Upper lobe of right lung (tissue), 1 donor: Measurements from ENCODE around the gene TFB1M. TPM values are rescaled to one million over a fixed set of nuclear protein-coding genes. Genes with fewer than 3 reads are reported as not detected.

ENCODE experiments used
- ATAC-seq: fragments of 200-7000 bp; cut with Tn5 transposase; one replicate; pipeline ENCODE4 v1.9.1; 2020; ENCODE audit warnings: mild to moderate bottlenecking, moderate library complexity
- DNase-seq: peaks from one replicate; pipeline ENCODE4 v3.0.0-alpha.2; 2020
- H3K27ac ChIP-seq: fragments of 200-600 bp; one replicate; pipeline ENCODE4 v1.8.0; 2022
- H3K27me3 ChIP-seq: fragments of 200-600 bp; one replicate; pipeline ENCODE4 v1.8.0; 2022; ENCODE audit warnings: mild to moderate bottlenecking
- H3K36me3 ChIP-seq: fragments of 200-600 bp; one replicate; pipeline ENCODE4 v1.8.0; 2022
- H3K4me1 ChIP-seq: fragments of 200-600 bp; one replicate; pipeline ENCODE4 v1.8.0; 2022
- H3K4me3 ChIP-seq: fragments of 200-600 bp; one replicate; pipeline ENCODE4 v1.8.0; 2022; ENCODE audit warnings: mild to moderate bottlenecking
- H3K9me3 ChIP-seq: fragments of 200-600 bp; one replicate; pipeline ENCODE4 v1.8.0; 2022
- intact Hi-C: fragments of 100-400 bp; cut with DNase I; formaldehyde crosslinking; loops from one replicate; pipeline ENCODE4 v1.11.0; 2022
- total RNA-seq: library from RNA; stranded (reverse); fragmentation: NEBNext Ultra II Directional; extraction: Animal tissue kit (Norgen Biotek cat#: 25700); gene quantifications from one replicate; pipeline ENCODE4 v1.2.1, GENCODE V29; 2021
- TF ChIP-seq, protein P1 (sequence below): fragments of 200-600 bp; IDR thresholded peaks from one replicate; pipeline ENCODE4 v1.8.0; 2022; ENCODE audit warnings: antibody characterized with exemption
- donor health status: DM: no; HTN: yes; CAD: no; lungs with severe emphysema.

Gene TFB1M
- total RNA-seq, 1 donor from 2014 or later, result 18.6 TPM

DNA sequence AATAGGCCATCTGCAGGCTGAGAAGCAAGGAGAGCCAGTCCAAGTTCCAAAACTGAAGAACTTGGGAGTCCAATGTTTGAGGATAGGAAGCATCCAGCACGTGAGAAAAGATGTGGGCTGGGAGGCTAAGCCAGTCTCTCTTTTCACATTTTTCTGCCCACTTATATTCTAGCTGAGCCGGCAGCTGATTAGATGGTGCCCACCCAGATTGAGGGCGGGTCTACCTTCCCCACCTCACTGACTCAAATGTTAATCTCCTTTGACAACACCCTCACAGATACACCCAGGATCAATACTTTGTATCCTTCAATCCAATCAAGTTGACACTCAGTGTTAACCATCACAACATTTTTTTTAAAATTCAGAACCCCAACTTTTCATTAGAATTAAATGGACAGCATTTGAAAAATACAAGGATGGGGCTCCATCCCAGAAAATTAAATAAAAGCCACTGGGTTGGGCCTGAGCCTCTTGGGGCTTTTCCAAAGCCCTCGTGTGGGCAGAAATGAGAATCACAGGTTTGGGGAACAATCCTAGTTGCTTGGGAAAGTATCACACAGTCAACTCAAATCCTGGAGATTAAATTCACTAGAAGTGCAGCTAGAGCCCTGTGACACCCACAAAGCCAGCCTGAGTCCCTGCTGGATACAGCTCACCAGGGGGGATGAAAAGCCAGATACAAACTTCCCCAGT is 48.3 kb downstream of the TFB1M start:
- Histone ChIP-seq H3K27me3 (no peaks in the 10 kb centered on the region), H3K4me3 (no peak overlapping the region), H3K36me3 (peaks cover 10% of the 10 kb centered on the region), H3K9me3 (no peaks in the 10 kb centered on the region), H3K27ac (no peak overlapping the region), H3K4me1 (no peaks in the 10 kb centered on the region)
- TF ChIP-seq, protein P1, sequence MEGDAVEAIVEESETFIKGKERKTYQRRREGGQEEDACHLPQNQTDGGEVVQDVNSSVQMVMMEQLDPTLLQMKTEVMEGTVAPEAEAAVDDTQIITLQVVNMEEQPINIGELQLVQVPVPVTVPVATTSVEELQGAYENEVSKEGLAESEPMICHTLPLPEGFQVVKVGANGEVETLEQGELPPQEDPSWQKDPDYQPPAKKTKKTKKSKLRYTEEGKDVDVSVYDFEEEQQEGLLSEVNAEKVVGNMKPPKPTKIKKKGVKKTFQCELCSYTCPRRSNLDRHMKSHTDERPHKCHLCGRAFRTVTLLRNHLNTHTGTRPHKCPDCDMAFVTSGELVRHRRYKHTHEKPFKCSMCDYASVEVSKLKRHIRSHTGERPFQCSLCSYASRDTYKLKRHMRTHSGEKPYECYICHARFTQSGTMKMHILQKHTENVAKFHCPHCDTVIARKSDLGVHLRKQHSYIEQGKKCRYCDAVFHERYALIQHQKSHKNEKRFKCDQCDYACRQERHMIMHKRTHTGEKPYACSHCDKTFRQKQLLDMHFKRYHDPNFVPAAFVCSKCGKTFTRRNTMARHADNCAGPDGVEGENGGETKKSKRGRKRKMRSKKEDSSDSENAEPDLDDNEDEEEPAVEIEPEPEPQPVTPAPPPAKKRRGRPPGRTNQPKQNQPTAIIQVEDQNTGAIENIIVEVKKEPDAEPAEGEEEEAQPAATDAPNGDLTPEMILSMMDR, result no peak
- no peak for ATAC-seq
- intact Hi-C loops, result no loop called here
- DNase-seq, result no peak

GRCh38 chr6:155264693-155265320 is 49.5 kb downstream of the TFB1M start:
- Histone ChIP-seq H3K27me3 (no peaks in the 10 kb centered on the region), H3K36me3 (peaks cover 17% of the 10 kb centered on the region), H3K4me1 (no peaks in the 10 kb centered on the region), H3K27ac (no peak overlapping the region), H3K9me3 (no peaks in the 10 kb centered on the region), H3K4me3 (no peak overlapping the region)
- intact Hi-C loops, result no loop called here
- ATAC-seq (no peak), DNase-seq (no peak)
- TF ChIP-seq, protein P1, result no peak

- TF ChIP-seq, protein P1, result no peak
- Histone ChIP-seq H3K4me3 (no peak within 1 kb of the TSS), H3K27ac (no peak within 1 kb of the TSS), H3K9me3 (no peaks in the 10 kb centered on the region), H3K27me3 (no peaks in the 10 kb centered on the region), H3K36me3 (peaks cover 29% of the 10 kb centered on the region), H3K4me1 (no peaks in the 10 kb centered on the region)
- DNase-seq (no peak), ATAC-seq (no peak)
- intact Hi-C loops, result no loop called here
These were observed 50.8 kb downstream of the TFB1M start, which contains the start of gene CLDN20 for GRCh38 chr6:155263373-155264063. Gene CLDN20 (plus strand): TSS chr6:155264013. CDS start chr6:155275720, 11,707 bp downstream.

DNA sequence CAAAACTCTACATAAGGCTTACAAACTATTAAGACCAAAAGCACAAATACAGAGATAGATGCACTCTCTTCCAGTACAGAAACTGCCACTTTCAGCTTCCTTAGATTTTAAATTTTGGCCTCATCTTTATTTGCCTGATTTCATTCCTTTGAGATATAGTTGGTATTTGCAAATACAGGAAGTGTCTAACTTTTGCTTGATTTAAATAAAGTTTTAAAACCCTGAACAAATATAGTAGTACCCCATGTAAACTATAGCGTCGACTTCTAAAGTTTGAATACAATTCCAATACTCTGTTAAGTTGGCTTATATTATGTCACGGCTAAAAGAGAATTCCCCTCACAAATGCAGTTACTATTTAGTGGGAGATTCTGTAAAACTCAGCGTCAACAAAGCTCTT is 51.6 kb downstream of the TFB1M start:
- Histone ChIP-seq H3K4me1 (no peaks in the 10 kb centered on the region), H3K9me3 (no peaks in the 10 kb centered on the region), H3K4me3 (no peak overlapping the region), H3K27me3 (no peaks in the 10 kb centered on the region), H3K27ac (no peak overlapping the region), H3K36me3 (peaks cover 37% of the 10 kb centered on the region)
- ATAC-seq, result no peak
- DNase-seq, result no peak
- intact Hi-C loops, result no loop called here
- TF ChIP-seq, protein P1, result no peak

- Histone ChIP-seq H3K4me3 (no peak overlapping the region), H3K27ac (no peak overlapping the region), H3K27me3 (no peaks in the 10 kb centered on the region), H3K9me3 (no peaks in the 10 kb centered on the region), H3K4me1 (no peaks in the 10 kb centered on the region), H3K36me3 (peaks cover 50% of the 10 kb centered on the region)
- DNase-seq (no peak), ATAC-seq (no peak)
- TF ChIP-seq, protein P1, result no peak
- intact Hi-C loops, result no loop called here
These were observed 53.0 kb downstream of the TFB1M start for GRCh38 chr6:155261111-155261900.
